ENCODE measurements around the gene PCDHB4.
"Not testable (repeated sequence)": the region's sequence is repeated elsewhere in the genome, so short reads cannot be mapped to it uniquely, and the experiment has no call there.

The PCDHB4 gene

DNA sequence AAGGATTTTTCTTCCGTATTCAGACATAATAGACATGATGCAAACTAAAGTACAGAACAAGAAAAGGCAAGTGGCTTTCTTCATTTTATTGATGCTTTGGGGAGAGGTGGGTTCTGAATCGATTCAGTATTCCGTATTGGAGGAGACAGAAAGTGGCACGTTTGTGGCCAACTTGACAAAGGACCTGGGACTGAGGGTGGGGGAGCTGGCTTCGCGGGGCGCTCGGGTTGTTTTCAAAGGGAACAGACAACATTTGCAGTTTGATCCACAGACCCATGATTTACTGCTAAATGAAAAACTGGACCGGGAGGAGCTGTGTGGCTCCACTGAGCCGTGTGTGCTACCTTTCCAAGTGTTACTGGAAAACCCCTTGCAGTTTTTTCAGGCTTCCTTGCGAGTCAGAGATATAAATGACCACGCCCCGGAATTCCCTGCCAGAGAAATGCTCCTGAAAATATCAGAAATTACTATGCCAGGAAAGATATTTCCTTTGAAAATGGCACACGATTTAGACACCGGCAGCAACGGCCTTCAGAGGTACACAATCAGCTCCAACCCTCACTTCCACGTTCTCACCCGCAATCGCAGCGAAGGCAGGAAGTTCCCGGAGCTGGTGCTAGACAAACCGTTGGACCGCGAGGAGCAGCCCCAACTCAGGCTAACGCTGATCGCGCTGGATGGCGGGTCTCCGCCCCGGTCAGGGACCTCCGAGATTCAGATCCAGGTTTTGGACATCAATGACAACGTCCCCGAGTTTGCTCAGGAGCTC is 28.8 kb downstream of the PCDHB4 start:
- no peak overlapping the region for H3K4me3 ChIP-seq (ENCODE audit: low read depth, low read length)
- no peak overlapping the region for H3K27ac ChIP-seq (ENCODE audit: low read depth, low read length)
- H3K4me1 ChIP-seq (ENCODE audit: control insufficient read depth, insufficient read depth, low read length) = no peaks in the 10 kb centered on the region
- no peaks in the 10 kb centered on the region for H3K36me3 ChIP-seq (ENCODE audit: control insufficient read depth, insufficient read depth, low read length)
- peaks cover 9% of the 10 kb centered on the region; the same call in 1 of the 2 replicates for H3K9me3 ChIP-seq (ENCODE audit: control insufficient read depth, insufficient read depth, low read length)
- H3K9ac ChIP-seq (ENCODE audit: low read depth, low read length) = no peak overlapping the region
- no peaks in the 10 kb centered on the region for H3K27me3 ChIP-seq (ENCODE audit: control insufficient read depth, insufficient read depth, low read length)

- Histone ChIP-seq H3K27ac (ENCODE audit: low read depth, low read length) (no peak overlapping the region), H3K36me3 (ENCODE audit: control insufficient read depth, insufficient read depth, low read length) (no peaks in the 10 kb centered on the region), H3K9ac (ENCODE audit: low read depth, low read length) (no peak overlapping the region), H3K27me3 (ENCODE audit: control insufficient read depth, insufficient read depth, low read length) (no peaks in the 10 kb centered on the region), H3K4me3 (ENCODE audit: low read depth, low read length) (no peak overlapping the region), H3K4me1 (ENCODE audit: control insufficient read depth, insufficient read depth, low read length) (no peaks in the 10 kb centered on the region), H3K9me3 (ENCODE audit: control insufficient read depth, insufficient read depth, low read length) (peaks cover 9% of the 10 kb centered on the region; the same call in 1 of the 2 replicates)
Observed at GRCh38 chr5:141150993-141151325, 29.3 kb downstream of the PCDHB4 start.

DNA sequence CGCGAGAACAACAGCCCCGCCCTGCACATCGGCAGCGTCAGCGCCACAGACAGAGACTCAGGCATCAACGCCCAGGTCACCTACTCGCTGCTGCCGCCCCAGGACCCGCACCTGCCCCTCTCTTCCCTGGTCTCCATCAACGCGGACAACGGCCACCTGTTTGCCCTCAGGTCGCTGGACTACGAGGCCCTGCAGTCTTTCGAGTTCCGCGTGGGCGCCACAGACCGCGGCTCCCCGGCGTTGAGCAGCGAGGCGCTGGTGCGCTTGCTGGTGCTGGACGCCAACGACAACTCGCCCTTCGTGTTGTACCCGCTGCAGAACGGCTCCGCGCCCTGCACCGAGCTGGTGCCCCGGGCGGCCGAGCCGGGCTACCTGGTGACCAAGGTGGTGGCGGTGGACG is 30.0 kb downstream of the PCDHB4 start:
- H3K27ac ChIP-seq (ENCODE audit: low read depth, low read length); H3K36me3 ChIP-seq (ENCODE audit: control insufficient read depth, insufficient read depth, low read length); H3K4me3 ChIP-seq (ENCODE audit: low read depth, low read length); H3K9ac ChIP-seq (ENCODE audit: low read depth, low read length); H3K9me3 ChIP-seq (ENCODE audit: control insufficient read depth, insufficient read depth, low read length); H3K4me1 ChIP-seq (ENCODE audit: control insufficient read depth, insufficient read depth, low read length); H3K27me3 ChIP-seq (ENCODE audit: control insufficient read depth, insufficient read depth, low read length): not testable (repeated sequence)

GRCh38 chr5:141152096-141152495 is 30.5 kb downstream of the PCDHB4 start:
- H3K9me3 ChIP-seq (ENCODE audit: control insufficient read depth, insufficient read depth, low read length); H3K36me3 ChIP-seq (ENCODE audit: control insufficient read depth, insufficient read depth, low read length): not testable (repeated sequence)

DNA sequence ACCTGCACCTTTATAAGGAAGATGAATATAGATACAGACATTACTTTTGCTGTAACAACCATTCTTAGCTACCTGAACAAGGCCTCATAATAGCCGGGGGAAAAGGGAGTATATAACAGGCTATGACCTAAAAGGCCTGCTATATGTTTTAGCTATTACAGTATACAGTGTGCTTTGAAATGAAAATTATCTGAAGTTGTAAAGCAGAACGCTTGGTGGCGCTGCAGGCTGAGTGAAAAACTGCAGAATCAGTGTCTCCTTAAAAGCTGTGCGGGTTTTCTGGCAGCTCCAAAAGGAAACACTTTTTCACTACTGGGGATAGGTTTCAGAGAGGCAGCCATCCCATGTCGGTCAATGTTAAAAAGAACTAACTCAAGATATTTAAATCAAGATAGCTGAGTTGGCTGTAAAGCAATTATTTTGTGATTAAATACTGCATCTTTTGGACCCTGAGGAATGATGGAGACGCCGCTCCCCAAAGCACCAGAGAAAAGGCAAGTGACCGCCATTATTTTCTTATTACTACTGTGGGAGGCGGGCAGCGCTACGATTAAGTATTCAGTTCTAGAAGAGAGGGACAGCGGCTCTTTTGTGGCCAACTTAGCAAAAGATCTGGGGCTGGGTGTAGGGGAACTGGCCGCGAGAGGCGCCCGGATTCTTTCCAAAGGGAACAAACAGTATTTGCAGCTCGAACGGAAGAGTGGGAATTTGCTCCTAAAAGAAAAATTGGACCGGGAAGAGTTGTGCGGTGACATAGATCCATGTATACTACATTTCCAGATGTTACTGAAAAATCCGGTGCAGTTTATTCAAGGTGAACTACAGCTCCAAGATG is 34.1 kb downstream of the PCDHB4 start:
- Histone ChIP-seq H3K9me3 (ENCODE audit: control insufficient read depth, insufficient read depth, low read length) (peaks cover 2% of the 10 kb centered on the region; the same call in 1 of the 2 replicates), H3K9ac (ENCODE audit: low read depth, low read length) (no peak overlapping the region), H3K36me3 (ENCODE audit: control insufficient read depth, insufficient read depth, low read length) (no peaks in the 10 kb centered on the region), H3K4me3 (ENCODE audit: low read depth, low read length) (no peak overlapping the region), H3K4me1 (ENCODE audit: control insufficient read depth, insufficient read depth, low read length) (no peaks in the 10 kb centered on the region), H3K27ac (ENCODE audit: low read depth, low read length) (no peak overlapping the region), H3K27me3 (ENCODE audit: control insufficient read depth, insufficient read depth, low read length) (no peaks in the 10 kb centered on the region)

More at GRCh38 chr5:141152096-141152495, 30.5 kb downstream of the PCDHB4 start:
- H3K27ac ChIP-seq (ENCODE audit: low read depth, low read length); H3K27me3 ChIP-seq (ENCODE audit: control insufficient read depth, insufficient read depth, low read length); H3K4me1 ChIP-seq (ENCODE audit: control insufficient read depth, insufficient read depth, low read length); H3K9ac ChIP-seq (ENCODE audit: low read depth, low read length); H3K4me3 ChIP-seq (ENCODE audit: low read depth, low read length): not testable (repeated sequence)

DNA sequence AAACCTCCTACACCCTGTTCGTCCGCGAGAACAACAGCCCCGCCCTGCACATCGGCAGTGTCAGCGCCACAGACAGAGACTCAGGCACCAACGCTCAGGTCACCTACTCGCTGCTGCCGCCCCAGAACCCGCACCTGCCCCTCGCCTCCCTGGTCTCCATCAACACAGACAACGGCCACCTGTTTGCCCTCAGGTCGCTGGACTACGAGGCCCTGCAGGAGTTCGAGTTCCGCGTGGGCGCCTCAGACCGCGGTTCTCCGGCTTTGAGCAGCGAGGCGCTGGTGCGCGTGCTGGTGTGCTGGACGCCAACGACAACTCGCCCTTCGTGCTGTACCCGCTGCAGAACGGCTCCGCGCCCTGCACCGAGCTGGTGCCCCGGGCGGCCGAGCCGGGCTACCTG is 35.7 kb downstream of the PCDHB4 start:
- H3K27me3 ChIP-seq (ENCODE audit: control insufficient read depth, insufficient read depth, low read length); H3K9ac ChIP-seq (ENCODE audit: low read depth, low read length); H3K27ac ChIP-seq (ENCODE audit: low read depth, low read length); H3K4me1 ChIP-seq (ENCODE audit: control insufficient read depth, insufficient read depth, low read length); H3K36me3 ChIP-seq (ENCODE audit: control insufficient read depth, insufficient read depth, low read length); H3K4me3 ChIP-seq (ENCODE audit: low read depth, low read length); H3K9me3 ChIP-seq (ENCODE audit: control insufficient read depth, insufficient read depth, low read length): not testable (repeated sequence)

DNA sequence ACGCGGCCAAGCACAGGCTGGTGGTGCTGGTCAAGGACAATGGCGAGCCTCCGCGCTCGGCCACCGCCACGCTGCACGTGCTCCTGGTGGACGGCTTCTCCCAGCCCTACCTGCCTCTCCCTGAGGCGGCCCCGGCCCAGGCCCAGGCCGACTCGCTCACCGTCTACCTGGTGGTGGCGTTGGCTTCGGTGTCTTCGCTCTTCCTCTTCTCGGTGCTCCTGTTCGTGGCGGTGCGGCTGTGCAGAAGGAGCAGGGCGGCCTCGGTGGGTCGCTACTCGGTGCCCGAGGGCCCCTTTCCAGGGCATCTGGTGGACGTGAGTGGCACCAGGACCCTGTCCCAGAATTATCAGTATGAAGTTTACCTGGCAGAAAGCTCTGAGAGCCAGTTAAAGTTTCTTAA is 36.3 kb downstream of the PCDHB4 start:
- H3K36me3 ChIP-seq (ENCODE audit: control insufficient read depth, insufficient read depth, low read length); H3K27me3 ChIP-seq (ENCODE audit: control insufficient read depth, insufficient read depth, low read length); H3K9ac ChIP-seq (ENCODE audit: low read depth, low read length); H3K4me3 ChIP-seq (ENCODE audit: low read depth, low read length); H3K9me3 ChIP-seq (ENCODE audit: control insufficient read depth, insufficient read depth, low read length); H3K4me1 ChIP-seq (ENCODE audit: control insufficient read depth, insufficient read depth, low read length); H3K27ac ChIP-seq (ENCODE audit: low read depth, low read length): not testable (repeated sequence)

GRCh38 chr5:141172381-141173204 is 51.0 kb downstream of the PCDHB4 start, which contains the start of gene PCDHB7:
Gene PCDHB7 (plus strand): TSS chr5:141172644. CDS start chr5:141172836, 192 bp downstream.
- no peaks in the 10 kb centered on the region for H3K27me3 ChIP-seq (ENCODE audit: control insufficient read depth, insufficient read depth, low read length)
- H3K4me1 ChIP-seq (ENCODE audit: control insufficient read depth, insufficient read depth, low read length) = no peaks in the 10 kb centered on the region
- H3K9me3 ChIP-seq (ENCODE audit: control insufficient read depth, insufficient read depth, low read length) = peaks cover 6% of the 10 kb centered on the region
- no peak within 1 kb of the TSS for H3K4me3 ChIP-seq (ENCODE audit: low read depth, low read length)
- H3K27ac ChIP-seq (ENCODE audit: low read depth, low read length) = no peak within 1 kb of the TSS
- H3K9ac ChIP-seq (ENCODE audit: low read depth, low read length) = no peak within 1 kb of the TSS
- H3K36me3 ChIP-seq (ENCODE audit: control insufficient read depth, insufficient read depth, low read length) = no peaks in the 10 kb centered on the region

DNA sequence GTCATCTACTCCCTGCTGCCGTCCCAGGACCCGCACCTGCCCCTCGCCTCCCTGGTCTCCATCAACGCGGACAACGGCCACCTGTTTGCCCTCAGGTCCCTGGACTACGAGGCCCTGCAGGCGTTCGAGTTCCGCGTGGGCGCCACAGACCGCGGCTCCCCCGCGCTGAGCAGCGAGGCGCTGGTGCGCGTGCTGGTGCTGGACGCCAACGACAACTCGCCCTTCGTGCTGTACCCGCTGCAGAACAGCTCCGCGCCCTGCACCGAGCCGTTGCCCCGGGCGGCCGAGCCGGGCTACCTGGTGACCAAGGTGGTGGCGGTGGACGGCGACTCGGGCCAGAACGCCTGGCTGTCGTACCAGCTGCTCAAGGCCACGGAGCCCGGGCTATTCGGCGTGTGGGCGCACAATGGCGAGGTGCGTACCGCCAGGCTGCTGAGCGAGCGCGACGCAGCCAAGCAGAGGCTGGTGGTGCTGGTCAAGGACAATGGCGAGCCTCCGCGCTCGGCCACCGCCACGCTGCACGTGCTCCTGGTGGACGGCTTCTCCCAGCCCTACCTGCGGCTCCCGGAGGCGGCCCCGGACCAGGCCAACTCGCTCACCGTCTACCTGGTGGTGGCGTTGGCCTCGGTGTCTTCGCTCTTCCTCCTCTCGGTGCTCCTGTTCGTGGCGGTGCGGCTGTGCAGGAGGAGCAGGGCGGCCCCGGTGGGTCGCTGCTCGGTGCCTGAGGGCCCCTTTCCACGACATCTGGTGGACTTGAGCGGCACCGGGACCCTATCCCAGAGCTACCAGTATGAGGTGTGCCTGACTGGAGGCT is 52.9 kb downstream of the PCDHB4 start:
- not testable (repeated sequence) for H3K27me3 ChIP-seq (ENCODE audit: control insufficient read depth, insufficient read depth, low read length); H3K36me3 ChIP-seq (ENCODE audit: control insufficient read depth, insufficient read depth, low read length); H3K27ac ChIP-seq (ENCODE audit: low read depth, low read length); H3K9ac ChIP-seq (ENCODE audit: low read depth, low read length); H3K4me1 ChIP-seq (ENCODE audit: control insufficient read depth, insufficient read depth, low read length); H3K4me3 ChIP-seq (ENCODE audit: low read depth, low read length)
- H3K9me3 ChIP-seq (ENCODE audit: control insufficient read depth, insufficient read depth, low read length) = peaks cover 14% of the 10 kb centered on the region

Data from HUES48 (cell line).